DND-41 (cell line): ENCODE data around the gene USP7.

Experiments used
- EZH2 ChIP-seq: IDR thresholded peaks from 3 replicates; pipeline ENCODE4 v1.6.1; 2012; ENCODE audit warnings: borderline replicate concordance, low read depth, mild to moderate bottlenecking, moderate library complexity, low read length, inconsistent platforms; ENCODE audit not compliant: severe bottlenecking
- TF ChIP-seq, protein P1 (sequence below): IDR thresholded peaks from 2 replicates; pipeline ENCODE4 v1.5.1; 2012; ENCODE audit warnings: borderline replicate concordance, low read length, moderate library complexity, mild to moderate bottlenecking; ENCODE audit not compliant: poor library complexity, severe bottlenecking; ENCODE audit errors: extremely low read depth

DNA sequence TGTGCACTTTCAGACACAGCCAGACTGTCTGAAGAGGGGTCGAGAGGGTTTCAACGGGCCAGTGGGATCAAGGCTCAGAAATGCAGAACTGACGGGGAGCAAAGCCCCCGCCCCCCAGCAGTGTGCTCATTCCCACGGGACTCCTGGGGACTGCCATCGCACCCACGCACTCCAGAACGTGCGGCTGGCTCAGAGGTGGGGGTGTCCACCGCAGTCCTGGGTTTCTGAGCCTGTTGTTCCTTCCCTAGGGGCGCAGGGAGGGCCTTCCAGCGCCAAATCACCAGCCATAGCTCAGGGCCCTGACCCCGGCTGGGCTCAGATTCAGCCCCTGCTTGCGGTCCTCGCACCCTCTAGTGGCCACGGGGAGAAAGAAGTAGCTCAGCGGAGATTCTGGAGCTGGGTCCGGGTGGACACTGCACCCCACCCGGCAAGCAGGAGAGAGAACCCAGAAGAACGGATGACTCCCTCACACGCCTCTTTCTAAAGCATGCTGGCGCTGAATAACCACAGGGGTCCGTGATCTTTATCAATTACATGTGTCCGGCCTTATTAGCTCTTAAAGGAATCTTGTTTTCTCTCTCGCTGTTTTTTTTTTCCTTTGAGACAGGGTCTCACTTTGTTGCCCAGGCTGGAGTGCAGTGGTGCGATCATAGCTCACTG lies 45.0 kb upstream of the USP7 start:
- TF ChIP-seq, protein P1, sequence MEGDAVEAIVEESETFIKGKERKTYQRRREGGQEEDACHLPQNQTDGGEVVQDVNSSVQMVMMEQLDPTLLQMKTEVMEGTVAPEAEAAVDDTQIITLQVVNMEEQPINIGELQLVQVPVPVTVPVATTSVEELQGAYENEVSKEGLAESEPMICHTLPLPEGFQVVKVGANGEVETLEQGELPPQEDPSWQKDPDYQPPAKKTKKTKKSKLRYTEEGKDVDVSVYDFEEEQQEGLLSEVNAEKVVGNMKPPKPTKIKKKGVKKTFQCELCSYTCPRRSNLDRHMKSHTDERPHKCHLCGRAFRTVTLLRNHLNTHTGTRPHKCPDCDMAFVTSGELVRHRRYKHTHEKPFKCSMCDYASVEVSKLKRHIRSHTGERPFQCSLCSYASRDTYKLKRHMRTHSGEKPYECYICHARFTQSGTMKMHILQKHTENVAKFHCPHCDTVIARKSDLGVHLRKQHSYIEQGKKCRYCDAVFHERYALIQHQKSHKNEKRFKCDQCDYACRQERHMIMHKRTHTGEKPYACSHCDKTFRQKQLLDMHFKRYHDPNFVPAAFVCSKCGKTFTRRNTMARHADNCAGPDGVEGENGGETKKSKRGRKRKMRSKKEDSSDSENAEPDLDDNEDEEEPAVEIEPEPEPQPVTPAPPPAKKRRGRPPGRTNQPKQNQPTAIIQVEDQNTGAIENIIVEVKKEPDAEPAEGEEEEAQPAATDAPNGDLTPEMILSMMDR = peak; percentile 60
- TF ChIP-seq EZH2 = no peak
